ENCODE results near the gene MFAP3.

GRCh38 chr5:154000703-154001102 lies 38.1 kb upstream of the MFAP3 start:
- no peak for TF ChIP-seq CTCF (optimal IDR thresholded peaks at IDR 0.05 in 1 of 3, IDR thresholded peaks at IDR 0.05 in 1 of 3, conservative IDR thresholded peaks at IDR 0.05 in 1 of 3; ENCODE audit: extremely low read depth in 1 of 3, insufficient read depth in 2 of 3, low read length in 3 of 3)
- TF ChIP-seq EZH2 (IDR thresholded peaks at IDR 0.05; ENCODE audit: low read length) = no peak
